GM19452 (cell line): ENCODE results near the gene PNPLA5.
A peak's percentile ranks its signal among the peaks of the same experiment; 100 is the strongest.
"Not testable (repeated sequence)": the region's sequence is repeated elsewhere in the genome, so short reads cannot be mapped to it uniquely, and the experiment has no call there.

Source experiments
- ATAC-seq: cut with Tn5 transposase; IDR thresholded peaks from one replicate; pipeline ENCODE4 v1.9.1; 2021; ENCODE audit not compliant: unreplicated experiment

Gene PNPLA5

DNA sequence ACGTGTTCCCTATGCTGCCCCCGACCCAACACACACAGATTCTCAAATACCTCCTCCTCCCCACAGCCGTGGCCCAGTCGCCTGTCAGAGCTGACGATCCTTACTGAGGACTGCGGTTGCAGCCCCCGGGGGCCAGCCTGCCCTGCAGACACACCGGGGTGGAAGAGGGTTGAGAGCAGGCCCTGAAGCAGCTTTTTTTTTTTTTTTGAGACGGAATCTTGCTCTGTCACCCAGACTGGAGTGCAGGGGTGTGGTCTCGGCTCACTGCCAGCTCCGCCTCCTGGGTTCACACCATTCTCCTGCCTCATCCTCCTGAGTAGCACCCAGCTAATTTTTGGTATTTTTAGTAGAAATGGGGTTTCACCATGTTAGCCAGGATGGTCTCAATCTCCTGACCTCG lies 11.2 kb upstream of the PNPLA5 start:
- not testable (repeated sequence) for ATAC-seq

DNA sequence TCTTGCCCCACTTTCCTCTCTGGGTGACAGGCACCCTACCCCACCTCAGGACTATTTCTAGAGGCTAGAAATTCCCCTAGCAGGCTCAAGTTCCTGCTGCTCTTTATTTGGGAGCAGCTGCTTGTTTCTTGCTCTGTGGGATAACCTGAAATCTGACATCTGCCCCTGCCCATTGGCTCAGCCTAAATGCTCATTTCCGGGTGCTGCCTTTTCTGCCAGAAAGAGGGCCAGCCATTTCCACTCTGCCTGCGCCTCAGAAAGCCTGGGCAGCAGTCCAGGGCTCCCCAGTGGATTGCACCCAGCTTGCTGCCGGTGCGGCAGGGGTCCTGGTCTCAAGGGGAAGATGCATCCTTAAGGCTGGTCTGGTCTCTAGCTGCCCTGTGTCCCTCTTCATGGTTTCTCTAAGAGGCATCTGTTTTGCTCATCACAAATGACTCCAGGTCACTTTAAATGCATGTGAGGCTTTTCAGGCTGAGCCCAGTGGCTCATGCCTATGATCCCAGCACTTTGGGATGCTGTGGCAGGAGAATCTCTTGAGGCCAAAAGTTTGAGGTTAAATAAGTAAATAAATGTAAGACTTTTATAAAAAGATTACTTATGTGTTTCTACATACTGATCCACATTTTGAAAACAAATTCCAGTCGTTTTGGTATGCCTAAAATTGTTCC lies 10.3 kb upstream of the PNPLA5 start:
- ATAC-seq: no peak

DNA sequence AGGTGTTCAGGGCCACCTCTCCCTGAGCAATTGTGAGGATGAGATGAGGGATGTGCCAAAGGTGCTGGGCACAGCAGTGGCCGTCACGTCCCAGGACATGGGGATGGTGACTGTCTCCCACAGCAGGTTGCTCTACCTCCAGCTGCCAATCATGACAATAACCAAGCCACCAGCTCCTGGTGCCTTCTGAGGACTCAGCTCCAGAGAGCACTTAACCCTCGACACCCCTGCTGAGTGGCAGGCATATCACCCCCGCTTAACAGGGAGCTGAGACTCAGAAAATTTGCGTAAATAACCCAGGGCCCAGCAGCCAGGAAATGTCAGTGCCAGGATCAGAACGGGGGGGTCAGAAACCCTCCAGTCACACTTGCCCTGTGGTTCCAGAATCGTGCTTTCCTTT lies 8.4 kb upstream of the PNPLA5 start:
- ATAC-seq: no peak

DNA sequence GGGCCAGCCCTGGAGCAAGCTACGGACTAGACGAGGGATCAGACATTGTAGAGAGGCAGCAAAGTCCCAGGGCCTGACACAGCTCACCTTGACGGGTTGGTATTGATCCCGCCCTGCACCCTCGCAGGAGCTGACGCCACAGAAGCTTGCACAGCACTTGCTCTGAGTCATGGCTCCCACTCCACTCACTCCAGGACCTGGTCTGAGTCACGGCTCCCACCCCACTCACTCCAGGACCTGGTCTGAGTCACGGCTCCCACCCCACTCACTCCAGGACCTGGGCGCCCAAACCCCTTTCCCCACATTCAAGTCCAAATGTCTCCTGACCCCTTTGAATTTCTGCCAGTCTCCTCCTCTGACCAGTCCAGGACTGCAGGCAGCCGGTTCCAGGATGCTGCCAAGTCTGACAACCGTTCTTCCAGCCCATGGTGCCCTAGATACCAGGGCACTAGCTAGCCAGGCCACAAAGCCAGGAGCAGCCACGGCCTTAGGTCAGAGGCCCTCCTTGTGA lies 6.0 kb upstream of the PNPLA5 start:
- ATAC-seq: no peak

DNA sequence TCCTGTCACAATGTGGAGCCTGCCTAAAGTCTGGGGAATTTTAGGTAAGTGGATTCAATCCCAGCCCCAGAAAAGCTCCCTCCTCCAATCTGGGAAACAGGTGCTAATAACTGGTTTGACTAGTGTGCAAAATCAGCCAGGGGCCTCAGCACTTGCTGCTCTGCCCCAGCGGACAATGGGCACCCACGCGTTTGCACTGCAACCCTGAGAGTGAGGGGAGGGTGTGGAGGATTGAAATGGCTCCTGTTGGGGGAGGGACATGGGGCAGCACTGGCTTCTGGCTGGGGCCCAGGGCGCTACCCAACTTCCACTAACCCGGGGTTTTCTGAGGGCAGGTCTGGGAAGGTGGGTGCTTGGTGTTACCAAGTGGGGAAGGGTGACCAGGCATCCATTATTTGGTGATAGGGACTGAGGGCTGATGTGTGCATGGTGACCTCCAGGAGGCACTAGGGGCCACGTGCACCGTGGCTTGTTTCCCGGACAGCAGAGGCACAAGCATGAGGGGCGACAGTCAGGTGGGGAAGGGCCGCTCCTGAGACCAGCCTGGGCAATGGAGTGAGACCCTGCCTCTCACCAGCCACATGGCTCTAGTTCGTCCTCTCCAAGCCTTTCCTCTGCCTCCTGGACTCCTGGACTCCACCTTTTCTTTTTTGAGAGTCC lies 4.3 kb upstream of the PNPLA5 start:
- no peak for ATAC-seq

DNA sequence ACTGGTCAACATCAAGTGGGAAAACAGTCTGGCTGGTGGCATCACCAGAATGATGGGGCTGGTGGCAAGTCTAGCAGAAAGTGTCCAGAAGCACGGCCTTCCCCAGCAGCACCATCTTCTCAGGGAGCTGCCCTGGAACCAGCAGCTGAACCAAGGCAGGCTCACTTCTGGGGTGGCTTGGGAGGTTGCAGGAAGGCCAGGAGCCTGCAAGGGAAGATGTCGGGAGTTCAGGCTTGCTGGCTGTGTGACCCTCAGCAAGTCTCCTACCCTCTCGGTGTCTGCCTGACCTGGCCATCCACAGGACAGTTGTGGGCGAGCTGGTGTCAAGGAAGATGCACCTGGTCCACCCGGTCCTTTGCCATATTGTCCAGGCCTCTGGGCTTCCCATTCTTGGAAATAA lies 2.3 kb upstream of the PNPLA5 start:
- no peak for ATAC-seq

DNA sequence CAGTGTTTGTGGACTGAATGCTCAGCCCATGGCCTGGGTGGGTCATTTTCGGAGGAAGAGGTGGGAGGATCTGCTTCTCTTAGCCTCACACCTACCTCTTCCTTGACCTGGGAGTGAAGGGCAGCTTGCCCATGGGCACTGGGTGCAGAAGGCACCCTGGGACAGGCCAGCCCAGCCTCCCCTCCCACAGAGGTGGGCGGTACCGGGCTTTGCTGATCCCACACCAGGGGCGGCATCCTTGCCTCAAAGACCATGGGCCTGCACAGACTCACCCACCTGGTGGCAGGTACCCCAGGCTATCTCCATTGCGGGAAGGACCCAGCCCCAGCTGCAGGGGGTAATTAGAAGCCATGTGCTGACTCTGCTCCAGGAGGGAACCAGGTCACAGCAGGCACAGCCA lies 1.5 kb upstream of the PNPLA5 start:
- no peak for ATAC-seq

DNA sequence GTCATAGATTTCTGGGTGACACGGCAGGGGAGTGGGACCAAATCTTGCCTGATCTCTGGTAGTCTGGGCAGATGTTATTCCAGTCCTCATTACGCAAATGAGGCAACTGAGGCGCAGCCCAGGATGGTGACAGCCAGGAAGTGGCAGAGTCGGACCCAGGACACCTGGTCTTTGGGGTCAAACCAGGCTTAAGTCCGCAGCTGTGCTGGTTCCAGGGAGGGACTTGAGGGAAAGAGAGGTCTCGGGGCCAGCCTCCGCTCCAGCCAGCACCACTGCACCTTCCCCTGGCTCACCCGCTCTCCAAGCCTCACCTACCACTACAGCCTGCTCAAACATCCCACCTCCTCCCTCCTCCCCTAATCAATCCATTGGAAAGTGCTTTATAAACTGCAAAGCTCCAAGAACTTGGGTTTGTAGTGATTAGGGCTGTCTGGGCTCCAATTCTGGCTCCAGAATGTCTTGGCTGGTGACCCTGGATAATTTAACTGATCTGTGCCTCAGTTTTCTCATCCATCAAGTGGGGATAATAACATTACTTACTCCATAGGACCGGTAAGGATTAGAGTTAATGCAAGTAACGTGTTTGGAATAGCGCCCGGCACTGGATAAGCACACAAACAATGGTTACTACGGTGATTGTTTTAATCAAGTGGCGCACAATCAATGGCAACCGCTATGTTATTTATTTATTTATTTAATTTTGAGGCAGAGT lies 526 bp upstream of the PNPLA5 start:
- ATAC-seq: no peak

DNA sequence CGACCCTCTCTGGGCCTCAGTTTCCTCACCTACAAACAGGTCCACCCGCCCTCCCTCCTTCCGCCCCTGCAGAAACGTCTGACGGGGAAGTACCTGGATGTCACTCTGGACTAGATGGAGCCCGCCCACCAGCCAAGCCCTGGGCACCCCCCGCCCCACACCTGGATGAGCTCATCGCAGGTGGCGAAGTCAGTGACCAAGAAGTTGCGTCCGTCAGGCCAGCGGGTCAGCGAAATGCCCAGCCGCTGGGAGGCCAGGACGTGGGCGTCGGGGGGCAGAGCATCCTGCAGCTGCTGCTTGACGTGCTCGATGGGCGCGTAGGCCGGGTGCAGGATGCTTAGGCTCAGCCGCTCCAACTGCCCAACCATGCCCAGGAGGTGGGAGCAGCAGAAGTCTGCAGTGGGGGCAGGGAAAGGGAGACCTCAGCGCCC lies 897 bp downstream of the PNPLA5 start:
- no peak for ATAC-seq

DNA sequence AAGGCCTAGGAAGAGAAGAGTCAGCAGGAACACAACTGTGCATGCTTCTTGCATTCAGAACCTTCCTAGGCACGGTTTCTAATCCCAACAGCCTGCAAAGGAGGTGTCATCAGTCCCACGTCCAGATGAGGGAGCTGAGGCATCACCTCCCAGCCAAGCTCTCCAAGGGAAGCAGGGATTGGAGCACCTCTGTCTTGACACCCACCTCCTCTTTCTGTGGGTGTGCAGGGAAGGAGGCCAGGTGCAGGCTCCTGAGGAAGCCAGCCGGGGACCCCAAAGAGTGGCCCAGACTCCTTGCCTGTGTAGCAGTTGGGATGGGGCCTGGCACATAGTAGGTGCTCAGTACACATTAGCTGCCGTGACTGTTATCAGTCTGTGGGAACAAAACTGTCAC lies 2.0 kb downstream of the PNPLA5 start:
- ATAC-seq: no peak

DNA sequence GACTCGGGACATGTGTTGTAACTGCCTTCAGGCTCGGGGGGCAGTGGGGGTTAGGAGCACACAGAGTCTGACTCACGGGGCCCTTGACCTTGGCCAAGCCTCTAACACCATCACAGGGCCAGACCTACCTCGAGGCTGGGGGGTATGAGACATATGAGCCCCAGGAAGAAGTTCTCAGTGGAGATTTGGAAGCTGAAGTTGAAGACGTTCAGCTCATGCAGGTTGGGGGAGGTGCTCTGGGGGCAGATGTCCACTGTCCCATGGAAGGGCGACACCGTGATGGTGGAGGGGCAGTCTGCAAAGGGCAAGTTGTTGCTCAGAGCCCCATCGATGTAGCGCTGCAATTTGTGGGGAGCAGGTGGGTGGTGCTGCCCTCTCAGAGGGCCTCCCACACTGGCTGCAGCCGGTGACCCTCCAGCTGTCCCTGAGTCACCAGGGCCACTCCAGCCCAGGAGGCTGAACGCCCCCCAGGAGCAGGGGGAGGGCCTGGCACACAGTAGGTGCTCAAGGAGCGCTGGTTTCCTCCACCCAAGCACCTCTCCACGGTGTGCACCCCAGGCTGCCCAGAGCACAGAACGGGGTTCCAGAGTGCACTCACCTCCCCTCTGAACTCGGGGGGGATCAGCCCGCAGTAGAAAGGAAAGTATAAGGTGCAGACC lies 2.5 kb downstream of the PNPLA5 start:
- no peak for ATAC-seq

DNA sequence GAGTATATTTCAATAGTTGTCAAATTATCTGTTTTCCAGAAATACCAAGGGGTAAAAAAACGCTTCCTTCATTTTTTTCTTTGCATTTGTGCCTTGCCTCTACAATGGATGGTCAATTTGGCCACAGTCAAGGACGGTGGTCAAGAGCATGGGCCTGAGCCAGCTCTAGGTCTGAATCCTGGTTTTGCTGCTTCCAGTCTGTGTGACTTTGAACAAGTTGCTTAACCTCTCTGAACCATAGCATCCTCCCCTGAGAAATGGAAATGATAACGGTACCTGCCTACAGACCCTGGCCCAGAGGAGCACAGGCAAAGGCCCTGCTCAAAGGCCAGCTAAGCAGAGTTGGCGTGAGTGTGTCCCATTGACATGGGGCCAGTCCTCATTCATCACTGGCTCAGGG lies 3.1 kb downstream of the PNPLA5 start:
- ATAC-seq: no peak

DNA sequence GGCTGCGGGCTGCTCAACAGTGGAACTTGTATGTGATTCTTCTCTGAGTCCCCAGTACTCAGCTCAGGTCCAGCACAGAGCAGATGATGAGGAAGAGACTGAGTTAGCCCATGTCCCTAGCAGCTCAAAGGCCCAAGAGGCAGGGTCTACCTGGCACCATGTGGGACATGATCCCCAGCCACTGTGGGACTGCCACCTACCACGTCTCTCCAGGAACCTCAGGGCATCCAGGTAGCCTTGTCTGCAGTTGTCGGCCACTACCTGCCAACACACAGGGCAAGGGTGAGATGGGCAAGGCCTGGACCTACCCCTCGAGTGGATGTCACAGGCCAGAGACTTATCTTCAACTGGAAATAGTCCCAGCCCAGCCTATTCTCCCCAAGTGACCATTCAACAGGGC lies 4.4 kb downstream of the PNPLA5 start:
- no peak for ATAC-seq

DNA sequence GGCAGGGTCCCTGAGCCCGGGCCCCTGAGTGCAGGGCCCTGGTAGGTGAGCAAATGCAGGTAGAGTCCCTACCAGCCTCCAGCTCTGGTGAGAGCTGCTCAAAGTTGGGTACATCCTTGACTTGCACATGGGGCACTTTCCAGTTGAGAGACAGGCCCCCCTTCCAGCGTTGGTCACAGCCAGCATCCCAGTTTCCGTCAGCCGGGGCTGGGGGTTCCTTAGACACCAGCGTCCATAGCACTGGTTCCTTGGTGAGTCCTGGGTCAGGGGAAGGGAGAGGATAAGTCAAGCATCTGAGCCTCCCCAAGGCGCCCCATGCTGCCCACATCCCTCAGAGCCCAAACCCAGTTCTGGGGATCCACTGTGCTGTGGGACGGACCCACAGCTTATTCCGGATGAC lies 5.6 kb downstream of the PNPLA5 start:
- no peak for ATAC-seq

DNA sequence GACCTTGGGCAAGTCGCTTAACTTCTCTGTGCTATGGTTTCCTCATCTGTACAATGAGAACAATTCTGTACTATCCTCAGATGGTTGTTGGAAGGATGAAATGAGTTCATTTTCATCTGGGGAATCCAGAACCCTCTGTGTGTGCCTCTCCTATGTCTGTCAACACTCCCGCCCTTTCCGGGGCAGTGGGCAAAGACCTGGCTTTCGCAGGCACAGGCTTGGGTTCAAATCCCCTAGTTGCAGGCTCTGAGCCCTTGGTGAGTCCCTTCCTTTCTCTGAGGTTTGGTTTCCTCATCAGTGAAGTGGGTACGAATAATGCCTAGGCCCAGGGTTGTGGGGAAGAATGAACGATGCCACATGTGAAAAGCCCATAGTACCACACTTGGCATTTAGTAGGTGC lies 6.0 kb downstream of the PNPLA5 start:
- no peak for ATAC-seq

DNA sequence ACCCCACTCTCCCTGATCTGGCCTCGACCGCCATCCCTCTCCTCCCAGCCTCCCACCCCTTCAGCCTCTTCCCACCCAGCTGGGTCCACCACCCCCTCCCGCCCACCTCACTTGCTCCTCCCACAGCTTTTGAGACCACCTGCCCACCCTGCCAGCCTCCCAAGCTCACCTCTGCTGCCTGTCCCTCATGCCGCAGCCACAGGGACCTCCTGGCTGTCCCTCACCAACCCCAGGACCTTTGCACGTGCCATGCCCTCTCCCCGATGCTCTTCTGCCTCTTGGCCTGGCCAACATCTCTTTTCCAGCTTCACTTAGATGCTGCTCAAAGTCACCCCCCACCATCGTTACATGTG lies 6.5 kb downstream of the PNPLA5 start:
- no peak for ATAC-seq

DNA sequence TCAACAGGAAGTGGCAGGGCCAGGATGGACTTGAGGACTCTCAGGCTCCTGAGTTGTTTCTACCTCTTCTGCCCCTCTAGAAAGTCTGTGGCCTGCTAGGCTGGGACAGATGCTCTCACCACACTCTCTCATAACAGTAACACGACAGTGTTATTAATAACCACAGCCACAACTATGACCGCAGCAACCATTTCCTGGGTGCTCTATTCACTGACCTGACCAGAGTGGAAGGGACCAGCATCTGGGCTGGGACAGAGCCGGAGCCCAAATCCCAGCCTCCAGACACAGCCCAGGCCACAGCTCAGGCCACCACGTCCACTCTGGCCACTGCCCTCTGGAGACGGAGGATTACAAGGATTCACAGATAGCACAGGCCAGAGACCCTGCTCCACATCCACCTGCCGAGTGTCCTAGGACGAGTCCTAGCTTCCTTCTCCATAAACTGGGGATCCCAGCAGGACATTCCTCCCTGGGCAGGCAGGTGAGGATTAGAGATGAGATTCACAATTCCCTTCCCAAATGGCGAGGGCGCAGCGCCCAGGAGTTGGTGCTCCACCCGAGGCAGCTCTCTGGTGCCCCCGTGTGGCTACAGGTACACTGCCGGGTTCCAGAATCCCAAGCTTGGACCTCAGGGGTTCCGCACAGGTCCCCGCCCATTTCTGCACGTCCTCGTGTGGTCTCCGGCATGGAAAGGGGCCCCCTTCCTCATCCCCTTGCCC lies 7.1 kb downstream of the PNPLA5 start:
- peak; percentile 83 for ATAC-seq

DNA sequence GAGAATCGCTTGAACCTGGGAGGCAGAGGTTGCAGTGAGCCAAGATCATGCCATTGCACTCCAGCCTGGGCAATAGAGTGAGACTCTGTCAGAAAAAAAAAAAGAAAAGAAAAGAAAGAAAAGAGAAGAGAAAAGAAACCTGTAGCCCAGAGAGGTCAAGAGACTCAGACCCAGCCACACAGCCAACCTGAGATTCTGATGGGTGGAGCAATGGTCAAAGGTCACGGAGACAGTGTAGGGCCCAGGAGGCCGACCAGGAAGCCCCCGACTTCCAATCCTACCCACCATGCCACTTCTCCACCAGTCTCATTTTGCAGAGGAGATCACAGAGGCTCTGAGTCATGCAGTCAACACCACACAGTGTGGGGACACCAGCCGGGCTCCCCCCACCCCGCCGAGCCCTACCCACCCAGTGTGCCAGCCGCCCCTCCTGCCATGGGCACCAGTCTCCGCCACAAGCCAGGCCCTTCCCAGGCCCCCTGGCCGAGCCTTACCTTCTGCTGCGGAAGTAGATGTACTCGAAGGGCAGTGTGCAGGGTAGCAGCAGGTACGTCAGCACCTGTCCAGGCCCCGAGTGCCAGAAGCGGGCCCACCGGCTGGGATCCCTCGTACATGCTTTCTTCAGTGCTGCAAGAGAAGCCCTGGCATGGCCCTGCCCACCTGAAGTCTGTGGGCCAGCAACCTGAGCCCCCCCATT lies 7.9 kb downstream of the PNPLA5 start:
- no peak for ATAC-seq

DNA sequence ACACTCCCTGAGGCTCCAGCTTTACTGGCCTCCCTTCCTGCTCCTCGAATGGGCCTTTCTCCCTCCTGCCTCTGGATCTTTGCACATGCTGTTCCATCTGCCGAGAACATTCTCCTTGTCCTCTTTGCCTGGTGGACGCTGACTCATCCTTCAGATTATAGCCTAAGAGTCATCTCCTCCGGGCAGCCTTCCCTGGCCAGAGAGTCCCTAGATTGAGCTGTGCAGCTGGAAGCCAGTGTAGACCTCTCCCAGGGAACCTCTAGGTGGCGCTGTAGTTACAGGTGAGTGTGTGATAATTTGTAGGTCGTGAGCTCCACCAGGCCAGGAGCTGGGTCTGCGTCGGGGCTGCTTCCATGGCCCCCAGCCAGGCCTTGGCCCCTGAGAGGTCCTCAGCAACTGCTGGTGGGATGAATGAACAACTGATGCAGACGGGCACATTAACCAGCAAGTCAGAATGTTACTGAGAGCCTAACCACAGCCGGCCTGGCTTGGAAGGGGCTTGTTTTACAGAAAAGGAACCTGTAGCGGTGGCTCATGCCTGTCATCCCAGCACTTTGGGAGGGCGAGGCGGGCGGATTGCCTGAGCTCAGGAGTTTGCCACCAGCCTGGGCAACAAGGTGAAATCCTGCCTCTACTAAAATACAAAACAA lies 8.7 kb downstream of the PNPLA5 start:
- ATAC-seq: no peak
